ENCODE measurements around the gene NANOGP8.

Gene NANOGP8

DNA sequence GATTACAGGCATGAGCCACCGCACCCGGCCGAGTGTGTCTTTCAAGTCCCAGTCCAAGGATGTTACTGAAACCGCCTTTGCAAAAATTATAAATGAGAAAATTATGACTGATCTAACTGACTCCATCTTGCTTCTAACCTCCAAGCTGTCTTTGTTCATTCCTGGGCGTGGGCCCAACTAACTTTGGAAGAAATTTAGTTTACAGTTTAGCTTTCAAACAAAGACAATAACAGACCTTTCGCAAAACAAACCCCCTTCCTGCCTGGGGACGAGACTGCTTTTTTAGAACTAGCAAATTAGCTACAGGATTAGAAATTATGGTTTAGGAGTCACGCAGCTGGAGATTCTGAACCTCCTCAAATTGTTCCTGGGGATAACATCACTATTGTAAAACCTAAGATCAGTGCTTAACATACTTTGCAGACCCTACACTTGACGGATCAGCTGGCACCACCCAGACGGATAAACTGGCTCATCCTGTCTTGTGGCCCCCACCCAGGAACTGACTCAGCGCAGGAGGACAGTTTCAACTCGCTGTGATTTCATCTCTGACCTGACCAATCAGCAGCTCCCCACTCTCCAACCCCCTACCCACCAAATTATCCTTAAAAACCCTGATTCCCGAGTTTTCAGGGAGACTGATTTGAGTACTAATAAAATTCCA, 23.8 kb downstream of the NANOGP8 start:
- DNase-seq (ENCODE audit: low read depth in 2 of 3, low spot score in 1 of 3), result no peak

GRCh38 chr15:35060591-35060990, 24.5 kb downstream of the NANOGP8 start:
- no peak for DNase-seq (ENCODE audit: low read depth in 2 of 3, low spot score in 1 of 3)

DNA sequence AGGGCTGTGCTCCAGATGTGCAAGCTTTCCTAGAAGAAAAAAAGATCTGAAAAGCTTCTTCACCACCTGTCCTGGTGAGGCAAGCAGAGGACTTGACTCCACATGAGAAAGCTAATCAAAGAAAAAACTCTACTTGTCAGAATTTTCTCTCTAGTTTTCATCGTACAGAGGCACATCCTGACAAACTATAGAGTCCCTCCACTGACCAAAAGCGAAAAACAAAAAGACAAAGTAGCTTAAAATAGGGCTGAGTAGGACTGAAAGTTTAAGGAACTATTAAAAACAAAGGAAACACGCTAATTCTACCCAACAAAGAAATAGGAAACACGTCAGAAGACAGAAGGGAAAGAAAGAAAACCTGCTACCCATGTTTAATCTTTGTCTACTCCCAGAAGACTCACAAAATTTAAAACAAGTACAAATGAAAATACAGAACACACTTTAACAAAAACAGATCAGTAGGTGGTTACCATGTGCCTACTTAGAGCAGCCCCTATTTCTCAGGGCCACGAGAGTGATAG, 26.5 kb downstream of the NANOGP8 start:
- no peak for DNase-seq (ENCODE audit: low read depth in 2 of 3, low spot score in 1 of 3)

DNA sequence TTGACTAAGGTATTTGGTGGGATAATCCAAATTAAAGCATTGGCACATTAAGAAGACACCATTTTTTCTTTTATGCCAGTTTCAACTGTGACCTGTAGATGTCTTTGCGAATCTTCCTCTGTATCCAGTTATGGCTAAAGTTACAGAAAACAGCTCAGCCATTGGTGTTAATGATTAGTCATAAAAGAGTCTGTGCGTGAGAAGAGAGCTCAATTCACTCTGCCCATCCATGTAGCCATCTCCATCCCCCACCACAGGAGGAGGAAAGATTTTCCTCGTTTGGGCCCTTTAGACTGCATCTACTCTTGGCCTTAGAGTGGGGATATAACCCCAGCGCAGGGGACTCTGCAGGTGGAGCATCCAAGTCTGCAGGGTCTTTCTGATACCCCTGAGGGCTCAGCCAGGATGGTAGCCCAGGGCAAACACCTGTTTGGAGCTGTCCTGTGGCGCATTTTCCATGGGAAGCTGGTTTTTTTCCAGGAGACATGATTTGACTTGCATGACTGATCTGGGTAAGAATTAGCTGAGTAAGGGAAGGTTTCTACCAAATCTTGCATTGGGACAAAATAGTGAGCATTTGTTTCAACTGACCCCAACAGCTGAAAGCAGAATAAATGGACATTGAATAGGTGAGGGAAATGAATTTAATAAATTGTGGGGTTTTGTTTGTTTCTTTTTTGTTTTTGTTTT, 29.5 kb downstream of the NANOGP8 start:
- no peak for DNase-seq (ENCODE audit: low read depth in 2 of 3, low spot score in 1 of 3)

DNA sequence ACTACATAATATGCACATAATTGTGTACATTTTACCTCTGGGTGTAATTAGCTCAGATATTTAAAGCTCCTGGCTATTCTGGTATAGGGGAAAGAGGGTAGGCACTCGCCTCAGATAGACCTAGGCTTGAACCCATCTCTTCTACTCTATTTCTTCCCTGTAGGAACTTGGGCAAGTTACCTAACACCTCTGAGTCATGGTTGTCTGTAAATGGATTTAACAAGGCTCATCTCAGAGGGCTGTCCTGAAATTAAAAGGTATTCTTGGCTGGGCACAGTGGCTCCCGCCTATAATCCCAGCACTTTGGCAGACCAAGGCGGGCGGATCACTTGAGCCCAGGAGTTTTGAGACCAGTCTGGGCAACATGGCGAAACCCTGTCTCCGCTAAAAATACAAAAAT, 30.7 kb downstream of the NANOGP8 start:
- DNase-seq (ENCODE audit: low read depth in 2 of 3, low spot score in 1 of 3), result no peak

DNA sequence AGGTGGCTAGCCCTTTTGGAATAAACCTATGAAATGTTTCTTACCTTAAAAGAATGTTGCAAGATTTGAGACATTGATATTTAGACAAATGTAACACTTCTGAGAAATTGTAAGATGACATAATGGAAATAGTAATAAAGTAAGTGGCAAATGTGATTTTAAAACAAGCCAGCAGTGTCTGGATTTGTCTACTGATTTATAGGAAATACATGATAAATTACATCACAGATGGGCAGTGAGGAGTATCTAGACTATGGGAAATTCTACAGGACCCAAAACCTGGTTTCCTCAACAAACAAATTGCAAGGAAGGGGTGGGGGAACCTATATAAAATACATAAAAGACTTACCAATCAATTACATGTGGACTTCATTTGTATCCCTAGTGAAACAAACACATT, 37.1 kb downstream of the NANOGP8 start:
- no peak for DNase-seq (ENCODE audit: low read depth in 2 of 3, low spot score in 1 of 3)

DNA sequence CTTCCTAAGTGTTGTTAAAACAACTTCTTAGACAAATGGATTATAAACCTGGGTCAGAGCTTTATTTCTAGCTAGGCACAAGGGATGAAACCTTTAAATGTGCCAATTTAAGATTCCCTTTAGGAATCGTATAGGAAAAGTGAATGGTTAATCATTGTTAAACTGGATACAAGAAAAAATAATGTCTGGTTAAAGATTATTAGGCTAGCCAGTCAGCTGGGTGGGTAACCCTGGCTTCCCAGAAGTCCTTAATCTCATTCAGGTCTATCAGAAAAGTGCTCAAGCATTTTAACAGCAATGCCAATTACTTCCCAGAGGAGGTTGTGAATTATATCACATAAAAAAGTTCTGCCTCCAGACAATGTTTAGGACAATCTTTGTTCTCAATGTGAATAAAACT, 37.6 kb downstream of the NANOGP8 start:
- no peak for DNase-seq (ENCODE audit: low read depth in 2 of 3, low spot score in 1 of 3)

- no peak for DNase-seq (ENCODE audit: low read depth in 2 of 3, low spot score in 1 of 3)
These were observed 41.6 kb downstream of the NANOGP8 start for GRCh38 chr15:35043373-35044095.

DNA sequence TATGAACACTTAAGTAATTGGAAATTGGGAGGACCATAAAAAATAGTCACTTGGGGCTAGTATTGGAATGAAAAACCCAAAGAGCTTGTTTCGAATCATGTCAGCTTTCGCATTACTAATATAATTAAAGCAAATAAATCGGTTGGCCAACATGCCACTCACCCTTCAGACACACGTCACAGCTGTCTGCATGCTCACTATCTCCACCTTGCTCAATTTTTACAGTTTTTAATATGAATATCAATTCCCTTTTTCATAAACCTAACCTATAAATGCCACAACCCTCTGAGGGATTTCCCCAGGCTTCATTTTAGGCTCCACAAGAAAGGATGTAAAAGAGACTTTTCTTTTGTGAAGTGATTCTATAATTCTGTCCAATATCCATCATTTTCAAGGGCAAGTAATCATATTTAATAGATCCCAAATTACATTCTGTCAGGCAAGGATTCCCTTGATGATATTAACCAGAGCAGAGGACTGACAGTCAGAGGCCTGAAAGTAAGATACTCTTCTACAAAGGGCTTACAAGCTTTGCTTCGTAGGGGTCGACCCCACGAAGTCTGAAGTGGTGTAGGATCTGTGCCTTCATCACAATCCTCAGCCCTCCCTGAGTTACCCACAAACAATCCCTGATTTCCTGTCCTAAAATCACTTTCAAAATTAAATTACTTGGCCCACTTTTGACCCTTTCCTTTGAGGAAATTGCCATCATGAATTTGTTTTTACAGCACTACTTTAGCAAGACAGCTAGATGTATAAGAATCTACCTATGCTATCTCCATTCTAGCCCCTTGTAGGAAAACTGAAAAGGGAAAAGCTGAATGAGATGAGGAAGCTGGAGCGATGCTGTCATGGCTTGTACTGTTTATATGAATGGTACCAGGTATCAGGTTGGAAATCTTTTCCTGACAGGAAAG, 44.5 kb downstream of the NANOGP8 start:
- no peak for DNase-seq (ENCODE audit: low read depth in 2 of 3, low spot score in 1 of 3)

DNA sequence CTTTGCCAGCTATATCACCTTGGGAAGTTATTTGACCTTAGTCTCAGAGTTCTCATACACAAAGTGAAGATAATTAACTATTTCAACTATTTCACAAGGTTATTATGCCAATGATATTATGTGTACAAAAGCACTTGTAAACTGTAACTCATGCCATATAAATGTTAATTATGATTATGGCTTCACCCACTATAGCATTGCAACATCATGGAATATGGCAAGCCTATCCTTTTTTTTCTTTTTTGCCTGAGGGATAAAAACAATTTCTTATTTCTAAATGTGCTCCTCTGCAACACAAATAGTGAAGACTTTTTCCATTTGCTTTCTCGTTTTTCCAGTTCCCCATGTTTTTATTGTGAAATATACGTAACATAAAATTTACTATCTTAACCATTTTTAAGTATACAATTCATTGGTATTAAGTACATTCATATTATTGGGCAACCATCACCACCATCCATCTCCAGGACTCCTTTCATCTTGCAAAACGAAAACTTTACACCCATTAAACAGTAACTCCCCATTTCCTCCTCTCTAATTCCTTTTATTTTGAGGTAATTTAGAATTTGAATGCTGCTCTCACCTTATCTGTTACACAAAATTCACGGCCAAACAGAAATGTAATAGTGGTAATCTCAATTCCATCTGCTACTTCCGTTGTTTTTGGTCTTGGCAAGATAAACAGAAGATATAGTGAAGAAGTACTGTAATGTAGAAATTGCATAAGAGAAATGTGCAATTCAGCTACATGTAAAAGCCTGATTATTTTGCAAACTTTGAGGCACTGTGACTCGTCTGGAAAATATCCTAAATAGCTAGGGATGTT, 46.3 kb downstream of the NANOGP8 start:
- no peak for DNase-seq (ENCODE audit: low read depth in 2 of 3, low spot score in 1 of 3)
